WTC11 (cell line): Measurements from ENCODE around the gene RYR1. TPM values are rescaled to one million over a fixed set of nuclear protein-coding genes. Genes with fewer than 3 reads are reported as not detected.

Experiments
- ATAC-seq: fragments of 200-7000 bp; cut with Tn5 transposase; 2 replicates; pipeline ENCODE4 v1.10.0; 2021; ENCODE audit warnings: mild to moderate bottlenecking, moderate library complexity
- CTCF ChIA-PET: fragments of 300-600 bp; sonication (Branson Sonifier 250); formaldehyde crosslinking; loops from one replicate; lab custom pipeline; 2021; ENCODE audit warnings: antibody characterized with exemption; lab: Charles Lee
- POLR2A ChIA-PET: fragments of 350-600 bp; sonication (Branson Sonifier 250); formaldehyde crosslinking; loops from one replicate; lab custom pipeline; 2021; ENCODE audit warnings: antibody characterized with exemption; lab: Charles Lee
- DNase-seq: peaks from one replicate; pipeline ENCODE4 v3.0.0; 2021; ENCODE audit warnings: low spot score
- H3K27ac Mint-ChIP-seq: 2 replicates; pipeline ENCODE4 v1.8.0; 2021; ENCODE audit warnings: mixed read lengths
- H3K27me3 Mint-ChIP-seq: 2 replicates; pipeline ENCODE4 v1.8.0; 2021; ENCODE audit warnings: low read depth, mild to moderate bottlenecking, moderate library complexity, mixed read lengths
- H3K36me3 Mint-ChIP-seq: 2 replicates; pipeline ENCODE4 v1.8.0; 2021; ENCODE audit warnings: mixed read lengths
- H3K4me1 Mint-ChIP-seq: 2 replicates; pipeline ENCODE4 v1.8.0; 2022; ENCODE audit warnings: mixed read lengths
- H3K4me3 Mint-ChIP-seq: 2 replicates; pipeline ENCODE4 v1.8.0; 2021; ENCODE audit warnings: mild to moderate bottlenecking, moderate library complexity, mixed read lengths
- H3K9me3 Mint-ChIP-seq: 2 replicates; pipeline ENCODE4 v1.8.0; 2021; ENCODE audit warnings: mixed read lengths
- AR ChIP-seq: fragments of 250-450 bp; sonication (Bioruptor Pico); IDR thresholded peaks from 2 replicates; pipeline ENCODE4 v1.9.0; 2021; ENCODE audit warnings: mild to moderate bottlenecking
- E2F1 ChIP-seq: sonication (generic); formaldehyde crosslinking; IDR thresholded peaks from 2 replicates; pipeline ENCODE4 v1.8.0; 2022; ENCODE audit warnings: mild to moderate bottlenecking, missing genetic modification reagents
- E2F4 ChIP-seq: sonication (generic); formaldehyde crosslinking; IDR thresholded peaks from 2 replicates; pipeline ENCODE4 v1.8.1; 2022; ENCODE audit warnings: low read depth, mild to moderate bottlenecking, moderate library complexity, missing genetic modification reagents, borderline replicate concordance
- FOXP1 ChIP-seq: sonication (generic); formaldehyde crosslinking; IDR thresholded peaks from 2 replicates; pipeline ENCODE4 v1.8.0; 2022; ENCODE audit warnings: missing genetic modification reagents, mild to moderate bottlenecking, moderate library complexity, borderline replicate concordance
- GABPB1 ChIP-seq: sonication (generic); formaldehyde crosslinking; IDR thresholded peaks from 2 replicates; pipeline ENCODE4 v1.8.1; 2023; ENCODE audit warnings: mild to moderate bottlenecking, missing genetic modification reagents
- GTF2I ChIP-seq: fragments of 250-450 bp; sonication (Bioruptor Pico); conservative IDR thresholded peaks from 2 replicates; pipeline ENCODE4 v1.4.0; 2021; ENCODE audit warnings: mild to moderate bottlenecking
- NFYB ChIP-seq: sonication (generic); formaldehyde crosslinking; conservative IDR thresholded peaks from 2 replicates; pipeline ENCODE4 v1.8.0; 2022; ENCODE audit warnings: low read depth, missing genetic modification reagents
- NR3C1 ChIP-seq: sonication (generic); formaldehyde crosslinking; conservative IDR thresholded peaks from 2 replicates; pipeline ENCODE4 v1.8.1; 2023; ENCODE audit warnings: low read depth, mild to moderate bottlenecking, missing genetic modification reagents
- RELA ChIP-seq: sonication (generic); formaldehyde crosslinking; IDR thresholded peaks from 2 replicates; pipeline ENCODE4 v1.8.1; 2022; ENCODE audit warnings: missing genetic modification reagents, mild to moderate bottlenecking, borderline replicate concordance
- SMAD4 ChIP-seq: sonication (generic); formaldehyde crosslinking; IDR thresholded peaks from 2 replicates; pipeline ENCODE4 v1.8.0; 2022; ENCODE audit warnings: mild to moderate bottlenecking, missing genetic modification reagents
- TCF7 ChIP-seq: sonication (generic); formaldehyde crosslinking; IDR thresholded peaks from 2 replicates; pipeline ENCODE4 v1.8.0; 2022; ENCODE audit warnings: mild to moderate bottlenecking, low read depth, missing genetic modification reagents, moderate library complexity
- ZNF423 ChIP-seq: fragments of 250-450 bp; sonication (Bioruptor Pico); IDR thresholded peaks from 2 replicates; pipeline ENCODE4 v2.1.2; 2022; ENCODE audit warnings: mild to moderate bottlenecking, moderate library complexity
- total RNA-seq: library from RNA; stranded (reverse); gene quantifications from 3 replicates; pipeline ENCODE4 v1.2.3, GENCODE V29; 2021
- TF ChIP-seq, protein P1 (sequence below): sonication (generic); formaldehyde crosslinking; IDR thresholded peaks from 2 replicates; pipeline ENCODE4 v1.8.1; 2022; ENCODE audit warnings: low read depth, missing genetic modification reagents, borderline replicate concordance
- TF ChIP-seq, protein P2 (sequence below): fragments of 250-450 bp; sonication (Bioruptor Pico); IDR thresholded peaks from 2 replicates; pipeline ENCODE4 v2.1.2; 2022; ENCODE audit warnings: mild to moderate bottlenecking, moderate library complexity
- TF ChIP-seq, protein P3 (sequence below): fragments of 250-450 bp; sonication (Bioruptor Pico); IDR thresholded peaks from 2 replicates; pipeline ENCODE4 v1.9.0; 2021; ENCODE audit warnings: mild to moderate bottlenecking, borderline replicate concordance

Gene RYR1
- total RNA-seq, 1 experiment from 2014 or later: 24.2 TPM

DNA sequence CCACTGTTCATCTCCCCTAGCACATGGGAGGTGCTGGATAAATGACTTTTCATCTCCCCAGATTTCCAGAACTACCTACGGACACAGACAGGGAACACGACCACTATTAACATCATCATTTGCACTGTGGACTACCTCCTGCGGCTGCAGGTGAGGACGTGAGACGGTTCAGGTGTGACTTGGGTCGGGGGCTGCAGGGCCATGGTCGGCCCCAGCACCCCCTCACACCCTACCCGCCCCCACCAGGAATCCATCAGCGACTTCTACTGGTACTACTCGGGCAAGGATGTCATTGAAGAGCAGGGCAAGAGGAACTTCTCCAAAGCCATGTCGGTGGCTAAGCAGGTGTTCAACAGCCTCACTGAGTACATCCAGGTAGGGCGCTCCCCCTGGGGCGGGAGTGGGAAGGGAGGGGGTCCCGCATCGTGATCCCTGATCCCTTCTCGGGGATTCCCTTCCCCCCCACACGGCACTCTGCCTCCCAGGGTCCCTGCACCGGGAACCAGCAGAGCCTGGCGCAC, 109.9 kb downstream of the RYR1 start:
- Mint-ChIP-seq H3K36me3 (peaks cover 20% of the 10 kb centered on the region), H3K4me3 (no peak overlapping the region), H3K27me3 (no peaks in the 10 kb centered on the region), H3K4me1 (peaks cover 9% of the 10 kb centered on the region), H3K9me3 (peaks cover 10% of the 10 kb centered on the region), H3K27ac (no peak overlapping the region)
- ChIA-PET CTCF (interaction anchor here (0.6 to 2.5 kb wide), 9 partner anchors 10 to 175 kb away, joined by 3 to 13 read pairs (median 4); partner anchors contain the start of genes EIF3K, FAM98C and MAP4K1), POLR2A (no interaction called here)
- ATAC-seq (no peak), DNase-seq (no peak)
- TF ChIP-seq E2F1 (CRISPR knock-in tag) (no peak), E2F4 (no peak), RELA (CRISPR knock-in tag) (no peak), SMAD4 (CRISPR knock-in tag) (no peak), TCF7 (CRISPR knock-in tag) (no peak), AR (CRISPR knock-in tag) (no peak), GABPB1 (CRISPR knock-in tag) (no peak), ZNF423 (CRISPR knock-in tag) (no peak), NR3C1 (CRISPR knock-in tag) (no peak)
- TF ChIP-seq, protein P1, sequence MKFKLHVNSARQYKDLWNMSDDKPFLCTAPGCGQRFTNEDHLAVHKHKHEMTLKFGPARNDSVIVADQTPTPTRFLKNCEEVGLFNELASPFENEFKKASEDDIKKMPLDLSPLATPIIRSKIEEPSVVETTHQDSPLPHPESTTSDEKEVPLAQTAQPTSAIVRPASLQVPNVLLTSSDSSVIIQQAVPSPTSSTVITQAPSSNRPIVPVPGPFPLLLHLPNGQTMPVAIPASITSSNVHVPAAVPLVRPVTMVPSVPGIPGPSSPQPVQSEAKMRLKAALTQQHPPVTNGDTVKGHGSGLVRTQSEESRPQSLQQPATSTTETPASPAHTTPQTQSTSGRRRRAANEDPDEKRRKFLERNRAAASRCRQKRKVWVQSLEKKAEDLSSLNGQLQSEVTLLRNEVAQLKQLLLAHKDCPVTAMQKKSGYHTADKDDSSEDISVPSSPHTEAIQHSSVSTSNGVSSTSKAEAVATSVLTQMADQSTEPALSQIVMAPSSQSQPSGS (CRISPR knock-in tag): no peak

GRCh38 chr19:38543807-38544568, 110.5 kb downstream of the RYR1 start:
- no peak overlapping the region for H3K4me3 Mint-ChIP-seq
- peaks cover 9% of the 10 kb centered on the region for H3K4me1 Mint-ChIP-seq
- H3K9me3 Mint-ChIP-seq: peaks cover 10% of the 10 kb centered on the region
- peak overlapping the region; percentile 74 for H3K27ac Mint-ChIP-seq
- no peaks in the 10 kb centered on the region for H3K27me3 Mint-ChIP-seq
- ATAC-seq (peak; percentile 77), DNase-seq (peak; percentile 58)
- ChIA-PET CTCF (interaction anchor here (0.6 to 2.5 kb wide), 10 partner anchors 10 to 249 kb away, joined by 3 to 13 read pairs (median 4); partner anchors contain the start of genes EIF3K, FAM98C and MAP4K1), POLR2A (no interaction called here)
- peaks cover 14% of the 10 kb centered on the region for H3K36me3 Mint-ChIP-seq
- TF ChIP-seq, protein P2, sequence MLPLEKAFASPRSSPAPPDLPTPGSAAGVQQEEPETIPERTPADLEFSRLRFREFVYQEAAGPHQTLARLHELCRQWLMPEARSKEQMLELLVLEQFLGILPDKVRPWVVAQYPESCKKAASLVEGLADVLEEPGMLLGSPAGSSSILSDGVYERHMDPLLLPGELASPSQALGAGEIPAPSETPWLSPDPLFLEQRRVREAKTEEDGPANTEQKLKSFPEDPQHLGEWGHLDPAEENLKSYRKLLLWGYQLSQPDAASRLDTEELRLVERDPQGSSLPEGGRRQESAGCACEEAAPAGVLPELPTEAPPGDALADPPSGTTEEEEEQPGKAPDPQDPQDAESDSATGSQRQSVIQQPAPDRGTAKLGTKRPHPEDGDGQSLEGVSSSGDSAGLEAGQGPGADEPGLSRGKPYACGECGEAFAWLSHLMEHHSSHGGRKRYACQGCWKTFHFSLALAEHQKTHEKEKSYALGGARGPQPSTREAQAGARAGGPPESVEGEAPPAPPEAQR (CRISPR knock-in tag): no peak
- TF ChIP-seq, protein P3, sequence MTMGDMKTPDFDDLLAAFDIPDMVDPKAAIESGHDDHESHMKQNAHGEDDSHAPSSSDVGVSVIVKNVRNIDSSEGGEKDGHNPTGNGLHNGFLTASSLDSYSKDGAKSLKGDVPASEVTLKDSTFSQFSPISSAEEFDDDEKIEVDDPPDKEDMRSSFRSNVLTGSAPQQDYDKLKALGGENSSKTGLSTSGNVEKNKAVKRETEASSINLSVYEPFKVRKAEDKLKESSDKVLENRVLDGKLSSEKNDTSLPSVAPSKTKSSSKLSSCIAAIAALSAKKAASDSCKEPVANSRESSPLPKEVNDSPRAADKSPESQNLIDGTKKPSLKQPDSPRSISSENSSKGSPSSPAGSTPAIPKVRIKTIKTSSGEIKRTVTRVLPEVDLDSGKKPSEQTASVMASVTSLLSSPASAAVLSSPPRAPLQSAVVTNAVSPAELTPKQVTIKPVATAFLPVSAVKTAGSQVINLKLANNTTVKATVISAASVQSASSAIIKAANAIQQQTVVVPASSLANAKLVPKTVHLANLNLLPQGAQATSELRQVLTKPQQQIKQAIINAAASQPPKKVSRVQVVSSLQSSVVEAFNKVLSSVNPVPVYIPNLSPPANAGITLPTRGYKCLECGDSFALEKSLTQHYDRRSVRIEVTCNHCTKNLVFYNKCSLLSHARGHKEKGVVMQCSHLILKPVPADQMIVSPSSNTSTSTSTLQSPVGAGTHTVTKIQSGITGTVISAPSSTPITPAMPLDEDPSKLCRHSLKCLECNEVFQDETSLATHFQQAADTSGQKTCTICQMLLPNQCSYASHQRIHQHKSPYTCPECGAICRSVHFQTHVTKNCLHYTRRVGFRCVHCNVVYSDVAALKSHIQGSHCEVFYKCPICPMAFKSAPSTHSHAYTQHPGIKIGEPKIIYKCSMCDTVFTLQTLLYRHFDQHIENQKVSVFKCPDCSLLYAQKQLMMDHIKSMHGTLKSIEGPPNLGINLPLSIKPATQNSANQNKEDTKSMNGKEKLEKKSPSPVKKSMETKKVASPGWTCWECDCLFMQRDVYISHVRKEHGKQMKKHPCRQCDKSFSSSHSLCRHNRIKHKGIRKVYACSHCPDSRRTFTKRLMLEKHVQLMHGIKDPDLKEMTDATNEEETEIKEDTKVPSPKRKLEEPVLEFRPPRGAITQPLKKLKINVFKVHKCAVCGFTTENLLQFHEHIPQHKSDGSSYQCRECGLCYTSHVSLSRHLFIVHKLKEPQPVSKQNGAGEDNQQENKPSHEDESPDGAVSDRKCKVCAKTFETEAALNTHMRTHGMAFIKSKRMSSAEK (CRISPR knock-in tag): no peak
- TF ChIP-seq AR (CRISPR knock-in tag): no peak
- TF ChIP-seq NFYB (CRISPR knock-in tag): 0 out of 2 replicates have a peak, but pooled peaks have one; percentile 7
- peak; percentile 67; the same call in 1 of the 2 replicates for TF ChIP-seq GTF2I (CRISPR knock-in tag)
- TF ChIP-seq RELA (CRISPR knock-in tag): no peak
- no peak for TF ChIP-seq NR3C1 (CRISPR knock-in tag)
- no peak for TF ChIP-seq ZNF423 (CRISPR knock-in tag)
- TF ChIP-seq FOXP1 (CRISPR knock-in tag): no peak
